Body of pancreas (tissue), 4 donors: ENCODE measurements around the gene USP54. TPM values are rescaled to one million over a fixed set of nuclear protein-coding genes. Genes with fewer than 3 reads are reported as not detected.

Source experiments
- ATAC-seq: fragments of 150-250 bp; one replicate; pipeline ENCODE4 v1.9.1; 2016
- DNase-seq, 4 donors: peaks; one replicate each; pipeline ENCODE4 v3.0.0-alpha.2; 2019
- H3K27ac ChIP-seq, 4 donors: fragments of 200-600 bp; sonication (generic); 1 replicate in 3 of 4; 2 replicates in 1 of 4; pipeline versions ENCODE4 v1.5.1 to v1.6.1; 2016 to 2019; ENCODE audit warnings: mild to moderate bottlenecking in 1 of 4, mixed read lengths in 1 of 4, moderate library complexity in 1 of 4
- H3K27me3 ChIP-seq, 2 donors: fragments of 200-600 bp; sonication (generic); one replicate each; pipeline ENCODE4 v1.6.0; 2016; ENCODE audit warnings: mild to moderate bottlenecking in 1 of 2
- H3K36me3 ChIP-seq, 2 donors: fragments of 200-600 bp; sonication (generic); replicated peaks in 1 of 2; 2 replicates each; pipeline ENCODE4 v1.5.1; 2016; ENCODE audit warnings: low read depth in 2 of 2; ENCODE audit not compliant: insufficient read depth in 1 of 2
- H3K4me1 ChIP-seq: fragments of 200-600 bp; sonication (generic); one replicate; pipeline ENCODE4 v1.6.0; 2016
- H3K4me3 ChIP-seq, 2 donors: fragments of 200-600 bp; sonication (generic); 1 replicate in 1 of 2; 2 replicates in 1 of 2; pipeline ENCODE4 v1.5.1; 2016 to 2019
- H3K9me3 ChIP-seq, 3 donors: fragments of 200-600 bp; sonication (generic); 1 replicate in 2 of 3; 2 replicates in 1 of 3; pipeline ENCODE4 v1.5.1; 2016
- POLR2A ChIP-seq, 3 donors: fragments of 450-650 bp; IDR thresholded peaks; one replicate each; pipeline ENCODE4 v1.6.1; 2016; ENCODE audit warnings: antibody characterized with exemption in 3 of 3, mild to moderate bottlenecking in 2 of 3
- WGBS, 2 donors: methylation state at CpG; one replicate each; pipeline ENCODE4 v1.1.5; 2017; 5-methylcytosine and 5-hydroxymethylcytosine counted together
- intact Hi-C: fragments of 100-400 bp; cut with DNase I; formaldehyde crosslinking; loops from one replicate; pipeline ENCODE4 v1.15.1; 2023
- total RNA-seq, 2 donors: library from RNA; depleted of rRNA; stranded (reverse); fragments of >200 nt; gene quantifications; one replicate each; pipeline ENCODE4 v1.1.0, GENCODE V29; 2016
- TF ChIP-seq, protein P1 (sequence below), 7 experiments: fragments of 450-650 bp in 4 of 7; fragments of 200-600 bp in 3 of 7; sonication (generic) in 3 of 7; IDR thresholded peaks; one replicate each; pipeline ENCODE4 v1.5.1; 2016 to 2019; ENCODE audit warnings: antibody characterized with exemption in 7 of 7

USP54 gene
- total RNA-seq, 2 donors from 2014 or later, result 20.4 to 25.4 TPM

DNA sequence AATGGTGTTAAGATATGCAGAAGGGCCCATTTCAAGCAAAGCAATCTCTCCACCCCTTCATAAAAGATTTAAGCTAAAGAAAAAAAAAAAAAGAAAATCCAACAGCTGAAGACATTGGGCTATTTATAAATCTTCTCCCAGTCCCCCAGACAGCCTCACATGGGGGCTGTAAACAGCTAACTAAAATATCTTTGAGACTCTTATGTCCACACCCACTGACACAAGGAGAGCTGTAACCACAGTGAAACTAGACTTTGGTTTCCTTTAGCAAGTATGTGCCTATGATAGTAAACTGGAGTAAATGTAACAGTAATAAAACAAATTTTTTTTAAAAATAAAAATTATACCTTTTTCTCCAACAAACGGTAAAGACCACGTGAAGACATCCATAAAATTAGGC lies 123.9 kb downstream of the USP54 start:
- H3K4me1 ChIP-seq, result no peaks in the 10 kb centered on the region
- no peaks in the 10 kb centered on the region for H3K27me3 ChIP-seq
- 86 to 92% methylated on average over 2 of the region's 2 CpGs for WGBS, 2 donors
- peaks cover 4 to 19% of the 10 kb centered on the region in 2 donors for H3K36me3 ChIP-seq
- no peaks in the 10 kb centered on the region for H3K9me3 ChIP-seq
- intact Hi-C loops, result no loop called here
- H3K27ac ChIP-seq, result no peak overlapping the region
- DNase-seq (no peak), ATAC-seq (no peak)
- no peak overlapping the region for H3K4me3 ChIP-seq
- no peak for TF ChIP-seq POLR2A (IDR thresholded peaks at IDR 0.05)
- TF ChIP-seq, protein P1, sequence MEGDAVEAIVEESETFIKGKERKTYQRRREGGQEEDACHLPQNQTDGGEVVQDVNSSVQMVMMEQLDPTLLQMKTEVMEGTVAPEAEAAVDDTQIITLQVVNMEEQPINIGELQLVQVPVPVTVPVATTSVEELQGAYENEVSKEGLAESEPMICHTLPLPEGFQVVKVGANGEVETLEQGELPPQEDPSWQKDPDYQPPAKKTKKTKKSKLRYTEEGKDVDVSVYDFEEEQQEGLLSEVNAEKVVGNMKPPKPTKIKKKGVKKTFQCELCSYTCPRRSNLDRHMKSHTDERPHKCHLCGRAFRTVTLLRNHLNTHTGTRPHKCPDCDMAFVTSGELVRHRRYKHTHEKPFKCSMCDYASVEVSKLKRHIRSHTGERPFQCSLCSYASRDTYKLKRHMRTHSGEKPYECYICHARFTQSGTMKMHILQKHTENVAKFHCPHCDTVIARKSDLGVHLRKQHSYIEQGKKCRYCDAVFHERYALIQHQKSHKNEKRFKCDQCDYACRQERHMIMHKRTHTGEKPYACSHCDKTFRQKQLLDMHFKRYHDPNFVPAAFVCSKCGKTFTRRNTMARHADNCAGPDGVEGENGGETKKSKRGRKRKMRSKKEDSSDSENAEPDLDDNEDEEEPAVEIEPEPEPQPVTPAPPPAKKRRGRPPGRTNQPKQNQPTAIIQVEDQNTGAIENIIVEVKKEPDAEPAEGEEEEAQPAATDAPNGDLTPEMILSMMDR (IDR thresholded peaks at IDR 0.05), result no peak

DNA sequence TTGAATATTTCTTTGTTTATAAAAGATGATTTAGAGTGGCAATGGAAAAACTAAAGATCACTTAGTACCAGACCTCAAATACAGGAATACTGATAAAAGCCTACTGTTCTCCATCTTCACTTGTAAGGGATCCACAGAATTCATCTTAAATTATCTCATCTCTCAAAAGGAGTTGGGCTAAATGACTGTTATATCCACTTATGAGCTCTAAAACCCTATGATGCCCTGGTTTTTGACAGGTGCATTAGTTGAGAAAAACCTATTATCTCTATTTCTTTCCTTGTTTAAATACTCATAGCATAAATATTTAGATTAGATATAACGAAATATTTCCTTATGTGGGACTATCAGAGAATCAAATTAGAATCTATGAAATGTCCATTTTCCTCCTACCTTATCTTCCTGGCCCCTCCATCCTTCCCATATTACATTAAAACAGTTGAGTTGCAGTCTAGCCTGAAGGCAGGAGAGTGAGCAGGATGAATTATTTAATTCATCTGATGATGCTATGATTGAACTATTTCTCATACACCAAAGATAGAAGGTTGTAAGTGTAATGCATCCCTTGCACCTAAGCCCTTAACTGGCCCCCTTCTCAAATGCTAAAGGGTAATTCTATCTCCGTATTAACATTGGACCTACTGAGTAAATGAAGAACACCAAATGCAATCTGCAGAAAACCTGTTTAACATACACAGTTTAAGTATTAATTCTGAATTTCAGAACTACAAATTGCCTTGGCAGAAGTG lies 125.0 kb downstream of the USP54 start:
- no peak overlapping the region for H3K4me3 ChIP-seq
- no peaks in the 10 kb centered on the region for H3K9me3 ChIP-seq
- no peak for TF ChIP-seq POLR2A (IDR thresholded peaks at IDR 0.05)
- TF ChIP-seq, protein P1 (IDR thresholded peaks at IDR 0.05), result no peak
- DNase-seq (no peak), ATAC-seq (no peak)
- no peaks in the 10 kb centered on the region for H3K4me1 ChIP-seq
- no peaks in the 10 kb centered on the region for H3K27me3 ChIP-seq
- WGBS, 2 donors, result 73 to 76% methylated on average over 2 of the region's 2 CpGs
- peaks cover 4 to 19% of the 10 kb centered on the region in 2 donors for H3K36me3 ChIP-seq
- intact Hi-C loops, result no loop called here
- H3K27ac ChIP-seq, result no peak overlapping the region

- Histone ChIP-seq H3K4me1 (no peaks in the 10 kb centered on the region), H3K9me3 (no peaks in the 10 kb centered on the region), H3K27me3 (no peaks in the 10 kb centered on the region), H3K4me3 (no peak overlapping the region), H3K36me3 (no peaks in the 10 kb centered on the region), H3K27ac (no peak overlapping the region)
- intact Hi-C loops, result no loop called here
- TF ChIP-seq, protein P1 (IDR thresholded peaks at IDR 0.05), result no peak
- TF ChIP-seq POLR2A (IDR thresholded peaks at IDR 0.05), result no peak
- 95 to 97% methylated on average over 4 of the region's 4 CpGs for WGBS, 2 donors
- DNase-seq, result no peak
- no peak for ATAC-seq
Measured at GRCh38 chr10:73460897-73461296, 130.2 kb downstream of the USP54 start.

- WGBS, 2 donors, result 91 to 93% methylated on average over 6 of the region's 6 CpGs
- ATAC-seq (no peak), DNase-seq (no peak)
- H3K4me1 ChIP-seq, result no peaks in the 10 kb centered on the region
- H3K27me3 ChIP-seq, result no peaks in the 10 kb centered on the region
- H3K27ac ChIP-seq, result no peak overlapping the region
- H3K4me3 ChIP-seq, result no peak overlapping the region
- intact Hi-C loops, result no loop called here
- H3K36me3 ChIP-seq, result no peaks in the 10 kb centered on the region
- no peaks in the 10 kb centered on the region for H3K9me3 ChIP-seq
- TF ChIP-seq, protein P1 (IDR thresholded peaks at IDR 0.05), result no peak
- no peak for TF ChIP-seq POLR2A (IDR thresholded peaks at IDR 0.05)
Measured at GRCh38 chr10:73459683-73460314, 131.3 kb downstream of the USP54 start.
